ENCODE results near the gene SCAP.

Gene SCAP

GRCh38 chr3:47434849-47435248 is 40.9 kb downstream of the SCAP start:
- DNase-seq (ENCODE audit: low read depth, low spot score): no peak
- no peak overlapping the region for H3K27ac ChIP-seq

GRCh38 chr3:47433796-47434195 is 41.9 kb downstream of the SCAP start:
- DNase-seq (ENCODE audit: low read depth, low spot score): no peak
- no peak overlapping the region for H3K27ac ChIP-seq

- no peak overlapping the region for H3K27ac ChIP-seq
- DNase-seq (ENCODE audit: low read depth, low spot score): no peak
Measured at GRCh38 chr3:47432673-47433072, 43.1 kb downstream of the SCAP start.

- H3K27ac ChIP-seq: no peak overlapping the region
- DNase-seq (ENCODE audit: low read depth, low spot score): no peak
Measured at GRCh38 chr3:47431225-47431624, 44.5 kb downstream of the SCAP start.

- H3K27ac ChIP-seq: no peak overlapping the region
- no peak for DNase-seq (ENCODE audit: low read depth, low spot score)
Measured at GRCh38 chr3:47430606-47431005, 45.1 kb downstream of the SCAP start.

GRCh38 chr3:47429476-47430270 is 46.1 kb downstream of the SCAP start:
- no peak for DNase-seq (ENCODE audit: low read depth, low spot score)

GRCh38 chr3:47428662-47429061 is 47.1 kb downstream of the SCAP start:
- DNase-seq (ENCODE audit: low read depth, low spot score): no peak
- no peak overlapping the region for H3K27ac ChIP-seq

More at GRCh38 chr3:47429476-47430270, 46.1 kb downstream of the SCAP start:
- no peak overlapping the region for H3K27ac ChIP-seq

- DNase-seq (ENCODE audit: low read depth, low spot score): no peak
- no peak overlapping the region for H3K27ac ChIP-seq
Measured at GRCh38 chr3:47427866-47428265, 47.9 kb downstream of the SCAP start.

GRCh38 chr3:47425959-47426358 is 49.8 kb downstream of the SCAP start:
- no peak for DNase-seq (ENCODE audit: low read depth, low spot score)
- no peak overlapping the region for H3K27ac ChIP-seq

GRCh38 chr3:47425383-47425778 is 50.4 kb downstream of the SCAP start:
- H3K27ac ChIP-seq: no peak overlapping the region

GRCh38 chr3:47424434-47425382 is 51.0 kb downstream of the SCAP start:
- DNase-seq (ENCODE audit: low read depth, low spot score): no peak
- no peak overlapping the region for H3K27ac ChIP-seq

More at GRCh38 chr3:47425383-47425778, 50.4 kb downstream of the SCAP start:
- no peak for DNase-seq (ENCODE audit: low read depth, low spot score)

GRCh38 chr3:47423548-47424145 is 52.1 kb downstream of the SCAP start:
- DNase-seq (ENCODE audit: low read depth, low spot score): no peak
- H3K27ac ChIP-seq: no peak overlapping the region

GRCh38 chr3:47422743-47423142 is 53.0 kb downstream of the SCAP start:
- H3K27ac ChIP-seq: no peak overlapping the region

GRCh38 chr3:47421741-47422649 is 53.7 kb downstream of the SCAP start:
- no peak overlapping the region for H3K27ac ChIP-seq

More at GRCh38 chr3:47422743-47423142, 53.0 kb downstream of the SCAP start:
- no peak for DNase-seq (ENCODE audit: low read depth, low spot score)

GRCh38 chr3:47420511-47421484 is 54.9 kb downstream of the SCAP start:
- no peak for DNase-seq (ENCODE audit: low read depth, low spot score)
- H3K27ac ChIP-seq: peak overlapping the region; percentile 28

More at GRCh38 chr3:47421741-47422649, 53.7 kb downstream of the SCAP start:
- no peak for DNase-seq (ENCODE audit: low read depth, low spot score)

- no peak overlapping the region for H3K27ac ChIP-seq
- no peak for DNase-seq (ENCODE audit: low read depth, low spot score)
Measured at GRCh38 chr3:47420044-47420430, 55.7 kb downstream of the SCAP start.

- no peak overlapping the region for H3K27ac ChIP-seq
- no peak for DNase-seq (ENCODE audit: low read depth, low spot score)
Measured at GRCh38 chr3:47419083-47420043, 56.4 kb downstream of the SCAP start.
